K562 treated with DMSO at 1 percent for 4 hours (cell line): Measurements from ENCODE around the gene GRK6. TPM values are rescaled to one million over a fixed set of nuclear protein-coding genes. Genes with fewer than 3 reads are reported as not detected.

ENCODE experiments used
- total RNA-seq: library from RNA; unstranded; fragments of 300-600 nt; gene quantifications from 2 replicates; pipeline ENCODE4 v1.2.3, GENCODE V29; 2022; ENCODE audit not compliant: insufficient read depth

GRK6 gene
- total RNA-seq: 65.2 and 66.7 TPM in 2 replicates

DNA sequence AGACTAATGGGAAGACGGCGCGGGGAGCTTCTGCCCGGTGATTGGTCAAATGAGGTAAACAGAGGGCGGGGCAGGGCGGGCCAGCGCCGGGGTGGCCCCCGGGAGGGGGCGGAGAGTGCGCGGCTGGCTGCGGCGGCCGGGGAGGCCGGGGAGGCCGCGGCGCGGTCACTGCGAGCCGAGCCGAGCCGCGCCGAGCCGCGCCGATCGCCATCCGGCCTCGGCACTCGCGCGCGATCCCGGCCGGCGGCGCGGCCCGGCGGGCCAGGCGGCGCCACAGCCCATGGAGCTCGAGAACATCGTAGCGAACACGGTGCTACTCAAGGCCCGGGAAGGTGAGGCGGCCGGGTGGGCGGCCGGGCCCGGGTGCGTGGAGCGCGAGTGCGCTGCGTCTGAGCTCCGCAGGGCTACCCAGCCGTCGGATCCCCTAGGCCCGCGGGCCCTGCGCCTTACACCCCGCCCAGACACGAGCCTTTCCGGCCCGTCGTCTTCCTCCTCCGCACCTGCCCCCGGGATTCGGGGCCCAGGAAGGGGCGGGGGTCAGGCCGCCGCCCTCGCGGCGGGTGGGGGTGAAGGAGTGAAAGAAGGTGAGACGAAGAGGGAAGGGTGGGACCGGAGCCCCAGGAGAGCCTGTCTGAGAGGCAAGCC, at the start of gene GRK6:
Gene GRK6, plus strand, starts transcription at position 111 of the 645 bp plus-strand sequence. Its CDS starts 170 bp downstream, at position 281.

GRCh38 chr5:177384134-177384533, 42.3 kb upstream of the GRK6 start, which contains the start of gene SLC34A1:
TSS of gene SLC34A1 (plus strand) at chr5:177384434. CDS start at chr5:177385742, 1,308 bp downstream.

DNA sequence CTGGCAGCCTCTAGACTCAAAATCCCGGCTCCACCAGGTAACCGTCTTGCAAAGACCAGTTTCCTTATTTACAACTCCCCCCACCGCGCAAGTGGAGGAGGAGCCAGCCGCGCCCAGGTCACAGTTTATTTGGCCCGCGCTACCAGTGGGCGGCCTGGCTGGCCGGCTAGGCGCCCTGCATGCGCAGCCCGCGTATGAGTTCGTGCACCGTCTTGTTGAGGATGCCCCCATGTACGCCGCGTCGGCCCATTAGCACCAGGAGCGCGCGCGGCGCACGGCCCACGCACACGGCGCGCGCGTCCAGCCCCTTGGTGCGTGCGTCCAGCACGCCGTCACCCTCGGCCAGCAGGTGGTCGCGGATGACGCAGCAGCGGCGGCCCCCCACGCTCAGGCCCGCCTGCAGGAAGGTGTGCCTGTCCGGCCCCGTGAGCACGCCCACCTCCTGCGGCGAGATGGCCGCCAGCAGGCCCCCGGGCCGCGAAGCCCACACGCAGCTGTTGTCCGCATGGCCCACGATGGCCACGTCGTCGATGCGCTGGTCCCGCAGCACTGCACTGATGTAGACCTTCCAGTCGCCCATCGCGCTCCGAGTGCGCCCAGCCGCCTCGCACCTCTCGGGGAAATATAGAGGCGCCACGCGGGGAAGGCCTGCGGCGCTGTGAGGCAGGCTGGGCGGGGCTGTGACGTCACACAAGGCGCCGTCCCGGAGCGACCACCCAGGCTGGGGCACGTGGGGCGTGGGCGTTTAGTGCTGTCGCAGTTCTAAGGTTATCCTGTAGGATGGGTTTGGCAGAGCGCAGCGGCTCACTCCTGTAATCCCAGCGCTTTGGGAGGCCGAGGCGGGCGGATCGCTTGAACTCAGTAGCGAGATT, 26.2 kb upstream of the GRK6 start, which contains the start of gene PFN3:
Gene PFN3, minus strand, starts transcription at position 665 of the 872 bp plus-strand sequence. Its CDS starts 85 bp downstream, at position 580.

DNA sequence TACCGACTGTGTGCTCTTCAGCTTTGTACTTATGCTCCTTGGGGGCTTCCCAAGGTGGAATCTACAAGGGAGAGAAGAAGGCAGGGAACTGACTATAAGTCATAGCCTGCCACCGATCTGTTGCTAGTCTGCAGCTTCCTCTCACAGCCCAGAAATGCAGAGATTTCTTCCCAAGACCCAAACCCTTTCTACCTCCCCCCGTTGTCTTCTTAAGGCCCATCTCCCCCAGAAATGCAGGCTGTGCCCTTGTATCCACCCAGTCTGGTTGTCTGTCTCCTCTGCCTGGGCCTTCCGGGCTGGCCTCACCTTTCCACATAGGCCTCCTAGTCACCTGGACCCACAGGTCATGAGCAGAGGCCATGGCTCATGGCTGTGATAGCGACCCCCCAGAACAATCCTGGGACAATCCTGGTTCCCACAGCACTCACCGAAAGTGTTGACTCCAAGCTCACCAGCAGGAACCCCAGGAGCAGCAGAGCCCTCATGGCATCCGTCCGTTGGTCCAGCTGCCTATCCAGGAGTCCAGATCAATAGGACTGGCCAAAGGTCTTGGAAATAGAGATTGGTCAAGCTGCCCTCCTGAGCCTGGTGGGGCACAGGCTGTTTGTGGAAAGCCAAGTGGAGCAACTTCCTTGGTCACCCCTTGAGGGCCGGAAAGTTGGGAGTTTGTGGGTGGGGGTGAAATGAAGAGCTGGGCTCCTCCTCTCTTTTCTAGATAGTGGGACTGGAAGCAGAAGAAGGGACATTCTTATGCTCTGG, 17.3 kb upstream of the GRK6 start, which contains the start of gene F12:
Gene F12, minus strand, starts transcription at position 522 of the 759 bp plus-strand sequence. Its CDS starts 37 bp downstream, at position 485.

DNA sequence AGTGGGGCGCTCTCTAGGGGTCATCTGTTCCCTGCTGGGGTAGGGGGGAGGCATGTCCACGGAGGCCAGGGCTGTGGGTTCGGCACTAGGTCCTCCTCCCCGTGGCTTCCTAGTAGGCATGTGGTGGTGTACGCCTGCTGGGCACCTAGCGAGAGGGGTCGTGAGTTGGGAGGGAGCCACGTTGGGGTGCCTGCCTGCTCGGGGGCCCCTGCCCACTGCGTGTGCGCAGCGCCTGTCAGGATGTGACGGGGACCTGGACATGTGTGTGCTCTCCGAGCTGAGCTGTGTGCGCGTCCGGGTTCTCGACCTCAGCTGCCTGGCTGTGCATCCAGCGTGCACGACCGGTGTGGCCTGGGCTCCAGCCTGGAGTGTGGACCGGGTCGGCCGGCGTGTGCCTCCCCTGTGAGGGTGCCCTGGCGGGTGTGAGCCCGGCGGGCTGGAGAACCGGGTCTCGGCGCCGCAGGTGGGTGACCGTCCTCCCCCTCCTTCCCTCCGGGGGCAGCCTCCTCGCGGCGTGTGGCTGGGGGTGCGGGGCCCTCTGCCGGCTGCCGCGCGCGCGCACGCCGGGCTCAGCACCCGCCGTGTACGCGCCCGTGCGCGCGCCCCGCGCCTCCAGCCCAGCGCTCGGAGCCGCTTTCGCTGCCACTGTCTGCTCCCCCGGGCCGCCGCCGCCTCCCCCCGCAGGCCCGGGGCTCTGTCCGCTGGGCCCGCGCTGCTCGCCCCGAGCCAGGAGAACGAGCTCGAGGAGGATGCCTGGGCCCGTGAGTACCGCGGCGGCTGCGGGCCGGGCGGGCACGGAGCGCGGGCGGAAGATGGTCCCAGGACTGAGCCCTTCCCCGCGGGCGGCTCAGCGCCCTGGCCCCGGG, 20.0 kb downstream of the GRK6 start, which contains the start of gene PRR7:
Gene PRR7, plus strand, starts transcription at position 615 of the 866 bp plus-strand sequence. CDS start 8,254 bp downstream, outside the sequence.

DNA sequence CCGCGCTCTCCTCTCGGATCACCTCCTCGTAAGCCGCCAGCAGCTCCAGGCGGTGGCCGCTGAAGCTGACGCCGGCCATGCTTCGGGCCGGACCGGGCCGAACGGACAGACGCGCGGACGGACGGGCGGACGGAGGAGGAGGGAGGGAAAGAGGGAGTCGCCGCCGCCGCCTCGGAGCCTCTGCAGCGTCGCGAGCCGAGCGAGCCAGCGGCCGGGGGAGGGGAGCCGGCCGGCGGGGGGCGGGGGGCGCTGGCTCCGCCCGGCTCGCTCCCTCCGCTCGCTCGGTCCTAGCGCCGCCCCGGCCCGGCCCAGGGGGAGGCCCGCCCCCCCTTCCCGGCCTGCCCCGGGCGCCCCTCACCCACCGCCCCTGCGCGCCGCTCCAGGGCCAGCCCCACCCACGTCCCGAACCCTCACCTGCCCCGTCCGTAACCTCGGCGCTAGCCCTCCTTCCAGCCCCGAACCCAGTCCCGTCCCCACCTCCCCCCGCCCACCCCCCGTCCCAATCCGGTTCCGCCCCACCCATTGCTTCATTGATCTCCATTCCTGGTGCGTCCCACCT, 47.0 kb downstream of the GRK6 start, which contains the start of gene DBN1:
Gene DBN1, minus strand, starts transcription at position 192 of the 559 bp plus-strand sequence. Its CDS starts 113 bp downstream, at position 79.

Other genes starting within 250 kb of the GRK6 start
- 62.2 and 65.3 TPM in 2 replicates for gene RAB24, start 123.0 kb upstream of the GRK6 start, total RNA-seq
- gene PRELID1, start 122.9 kb upstream of the GRK6 start, total RNA-seq: 227 and 280 TPM in 2 replicates
- gene MXD3, start 114.8 kb upstream of the GRK6 start, total RNA-seq: 21.6 and 36.2 TPM in 2 replicates
- gene LMAN2, start 75.0 kb upstream of the GRK6 start, total RNA-seq: 298 and 335 TPM in 2 replicates
- 55.1 and 60.6 TPM in 2 replicates for gene RGS14, start 68.8 kb upstream of the GRK6 start, total RNA-seq
- gene SLC34A1, start 42.2 kb upstream of the GRK6 start, total RNA-seq: not detected in 2 replicates
- not detected in 2 replicates for gene PFN3, start 26.0 kb upstream of the GRK6 start, total RNA-seq
- 12.2 and 12.7 TPM in 2 replicates for gene F12, start 17.1 kb upstream of the GRK6 start, total RNA-seq
- 8.7 and 12.3 TPM in 2 replicates for gene PRR7, start 20.1 kb downstream of the GRK6 start, total RNA-seq
- gene DBN1, start 47.0 kb downstream of the GRK6 start, total RNA-seq: 42.5 and 57.4 TPM in 2 replicates
- gene PDLIM7, start 70.9 kb downstream of the GRK6 start, total RNA-seq: 109 and 111 TPM in 2 replicates
- gene DOK3, start 83.2 kb downstream of the GRK6 start, total RNA-seq: 17.6 and 19.9 TPM in 2 replicates
- gene DDX41, start 90.3 kb downstream of the GRK6 start, total RNA-seq: 102 and 110 TPM in 2 replicates
- gene FAM193B, start 127.9 kb downstream of the GRK6 start, total RNA-seq: 20.5 and 32.3 TPM in 2 replicates
- 353 and 384 TPM in 2 replicates for gene TMED9, start 165.5 kb downstream of the GRK6 start, total RNA-seq
- 15.8 and 16.2 TPM in 2 replicates for gene B4GALT7, start 173.5 kb downstream of the GRK6 start, total RNA-seq